BJ (cell line): Measurements from ENCODE around the gene NT5C. TPM values are rescaled to one million over a fixed set of nuclear protein-coding genes. Genes with fewer than 3 reads are reported as not detected.

Source experiments
- CTCF ChIA-PET: fragments of 350-600 bp; formaldehyde crosslinking; extraction: SDS; loops from one replicate; lab custom pipeline; 2021; ENCODE audit warnings: antibody characterized with exemption, inconsistent platforms; lab: Yijun Ruan, JAX
- POLR2A ChIA-PET: fragments of 300-600 bp; sonication (Branson Sonifier 250); formaldehyde crosslinking; extraction: SDS; loops from one replicate; lab custom pipeline; 2021; ENCODE audit warnings: antibody characterized with exemption; lab: Charles Lee
- DNase-seq: peaks from one replicate; pipeline ENCODE4 v3.0.0-alpha.2; 2011; ENCODE audit warnings: low read depth
- H3K27me3 ChIP-seq: 2 replicates; pipeline ENCODE4 v1.6.0; 2011; ENCODE audit warnings: low read length; ENCODE audit not compliant: control insufficient read depth, insufficient read depth
- H3K36me3 ChIP-seq: 2 replicates; pipeline ENCODE4 v1.5.1; 2011; ENCODE audit warnings: low read length; ENCODE audit not compliant: control insufficient read depth, insufficient read depth
- H3K4me3 ChIP-seq: 2 replicates; pipeline ENCODE4 v1.5.1; 2011; ENCODE audit warnings: low read depth, mild to moderate bottlenecking, control low read depth, low read length
- CTCF ChIP-seq: IDR thresholded peaks from 2 replicates; pipeline ENCODE4 v1.5.1; 2011; ENCODE audit warnings: low read depth, mild to moderate bottlenecking, control low read depth, inconsistent platforms, low read length, moderate library complexity; ENCODE audit not compliant: insufficient read depth
- polyA plus RNA-seq: library from polyadenylated mRNA; depleted of rRNA; stranded (reverse); fragments of >200 nt; gene quantifications from 2 replicates; pipeline ENCODE4 v1.2.3, GENCODE V29; 2011

Gene NT5C
- polyA plus RNA-seq, 1 experiment = 61.8 TPM

- no peak for DNase-seq
- Histone ChIP-seq H3K36me3 (peaks cover 22% of the 10 kb centered on the region), H3K4me3 (no peak overlapping the region), H3K27me3 (no peaks in the 10 kb centered on the region)
- ChIA-PET CTCF (interaction anchor here (0.6 kb wide), 1 partner anchor 14 kb away, joined by 4 read pairs; no protein-coding TSS in a partner anchor), POLR2A (no interaction called here)
- no peak for TF ChIP-seq CTCF
These were observed 31.5 kb downstream of the NT5C start for GRCh38 chr17:75099881-75100595.

- ChIA-PET CTCF (interaction anchor here (0.6 kb wide), 1 partner anchor 132 kb away, joined by 3 read pairs; no protein-coding TSS in a partner anchor), POLR2A (no interaction called here)
- peaks cover 19% of the 10 kb centered on the region for H3K36me3 ChIP-seq
- no peak for TF ChIP-seq CTCF
- H3K27me3 ChIP-seq = no peaks in the 10 kb centered on the region
- DNase-seq = no peak
- no peak overlapping the region for H3K4me3 ChIP-seq
These were observed 32.7 kb downstream of the NT5C start for GRCh38 chr17:75098861-75099260.

- no peak for TF ChIP-seq CTCF
- Histone ChIP-seq H3K4me3 (no peak overlapping the region), H3K27me3 (no peaks in the 10 kb centered on the region), H3K36me3 (peaks cover 17% of the 10 kb centered on the region)
- ChIA-PET CTCF (interaction anchor here (1.0 to 2.2 kb wide), 2 partner anchors 8 to 10 kb away, joined by 4 to 11 read pairs; partner anchors contain the start of gene SLC16A5), POLR2A (no interaction called here)
- no peak for DNase-seq
These were observed 33.7 kb downstream of the NT5C start for GRCh38 chr17:75097865-75098264.

- TF ChIP-seq CTCF = no peak
- no peaks in the 10 kb centered on the region for H3K27me3 ChIP-seq
- H3K4me3 ChIP-seq = no peak overlapping the region
- POLR2A ChIA-PET = interaction anchor here (0.6 kb wide), 1 partner anchor 8 kb away, joined by 5 read pairs; the partner anchor contains the start of gene SLC16A5
- CTCF ChIA-PET = interaction anchor here (1.2 to 4.5 kb wide), 4 partner anchors 10 to 36 kb away, joined by 3 to 24 read pairs (median 8); partner anchors contain the start of gene NT5C
- peaks cover 16% of the 10 kb centered on the region for H3K36me3 ChIP-seq
- DNase-seq = no peak
These were observed 35.4 kb downstream of the NT5C start for GRCh38 chr17:75096082-75096625.

GRCh38 chr17:75094871-75095399, 36.6 kb downstream of the NT5C start:
- ChIA-PET CTCF (interaction anchor here (0.9 to 4.5 kb wide), 5 partner anchors 11 to 134 kb away, joined by 4 to 24 read pairs (median 5); partner anchors contain the start of gene NT5C), POLR2A (no interaction called here)
- H3K36me3 ChIP-seq = peaks cover 10% of the 10 kb centered on the region
- no peak overlapping the region for H3K4me3 ChIP-seq
- DNase-seq = no peak
- no peak for TF ChIP-seq CTCF
- H3K27me3 ChIP-seq = no peaks in the 10 kb centered on the region
